RWPE2 (cell line): ENCODE data around the gene ECE2.
"Not testable (repeated sequence)": the region's sequence is repeated elsewhere in the genome, so short reads cannot be mapped to it uniquely, and the experiment has no call there.

Experiments
- ATAC-seq: fragments of 200-7000 bp; cut with Tn5 transposase; 3 replicates; pipeline ENCODE4 v1.9.1; 2021; ENCODE audit warnings: low read depth
- DNase-seq: peaks from one replicate; pipeline ENCODE4 v3.0.0-alpha.2; 2020; ENCODE audit warnings: low spot score
- H3K27ac ChIP-seq: fragments of 450-650 bp; 2 replicates; pipeline ENCODE4 v1.5.1; 2017; ENCODE audit warnings: mild to moderate bottlenecking; ENCODE audit not compliant: poor library complexity, severe bottlenecking
- H3K27me3 ChIP-seq: fragments of 250-450 bp; sonication (Bioruptor Pico); 2 replicates; pipeline ENCODE4 v1.5.1; 2021; ENCODE audit warnings: mild to moderate bottlenecking, moderate library complexity; ENCODE audit not compliant: insufficient read depth, poor library complexity, severe bottlenecking
- H3K36me3 ChIP-seq: fragments of 250-450 bp; sonication (Bioruptor Pico); 2 replicates; pipeline ENCODE4 v1.5.1; 2020; ENCODE audit warnings: low read depth, mild to moderate bottlenecking, moderate library complexity
- H3K4me1 ChIP-seq: fragments of 250-450 bp; sonication (Bioruptor Pico); 2 replicates; pipeline ENCODE4 v1.5.1; 2021; ENCODE audit warnings: mild to moderate bottlenecking, moderate library complexity; ENCODE audit not compliant: insufficient read depth, poor library complexity, severe bottlenecking
- H3K4me3 ChIP-seq: fragments of 250-450 bp; sonication (Bioruptor Pico); 2 replicates; pipeline ENCODE4 v1.5.1; 2021; ENCODE audit warnings: mild to moderate bottlenecking, moderate library complexity; ENCODE audit not compliant: severe bottlenecking
- H3K9me3 ChIP-seq: fragments of 250-450 bp; sonication (Bioruptor Pico); 2 replicates; pipeline ENCODE4 v1.5.1; 2021; ENCODE audit warnings: mild to moderate bottlenecking, moderate library complexity; ENCODE audit not compliant: severe bottlenecking
- TF ChIP-seq, protein P1 (sequence below): fragments of 450-650 bp; IDR thresholded peaks from one replicate; pipeline ENCODE4 v1.5.1; 2017; ENCODE audit warnings: mild to moderate bottlenecking, moderate library complexity; ENCODE audit not compliant: poor library complexity, severe bottlenecking

The ECE2 gene

GRCh38 chr3:184338511-184338945 lies 62.7 kb downstream of the ECE2 start:
- ATAC-seq = no peak
- Histone ChIP-seq H3K4me3 (no peak overlapping the region), H3K9me3 (no peaks in the 10 kb centered on the region), H3K36me3 (peaks cover 41% of the 10 kb centered on the region), H3K4me1 (peaks cover 25% of the 10 kb centered on the region), H3K27ac (peak overlapping the region; percentile 1), H3K27me3 (no peaks in the 10 kb centered on the region)
- no peak for DNase-seq
- TF ChIP-seq, protein P1, sequence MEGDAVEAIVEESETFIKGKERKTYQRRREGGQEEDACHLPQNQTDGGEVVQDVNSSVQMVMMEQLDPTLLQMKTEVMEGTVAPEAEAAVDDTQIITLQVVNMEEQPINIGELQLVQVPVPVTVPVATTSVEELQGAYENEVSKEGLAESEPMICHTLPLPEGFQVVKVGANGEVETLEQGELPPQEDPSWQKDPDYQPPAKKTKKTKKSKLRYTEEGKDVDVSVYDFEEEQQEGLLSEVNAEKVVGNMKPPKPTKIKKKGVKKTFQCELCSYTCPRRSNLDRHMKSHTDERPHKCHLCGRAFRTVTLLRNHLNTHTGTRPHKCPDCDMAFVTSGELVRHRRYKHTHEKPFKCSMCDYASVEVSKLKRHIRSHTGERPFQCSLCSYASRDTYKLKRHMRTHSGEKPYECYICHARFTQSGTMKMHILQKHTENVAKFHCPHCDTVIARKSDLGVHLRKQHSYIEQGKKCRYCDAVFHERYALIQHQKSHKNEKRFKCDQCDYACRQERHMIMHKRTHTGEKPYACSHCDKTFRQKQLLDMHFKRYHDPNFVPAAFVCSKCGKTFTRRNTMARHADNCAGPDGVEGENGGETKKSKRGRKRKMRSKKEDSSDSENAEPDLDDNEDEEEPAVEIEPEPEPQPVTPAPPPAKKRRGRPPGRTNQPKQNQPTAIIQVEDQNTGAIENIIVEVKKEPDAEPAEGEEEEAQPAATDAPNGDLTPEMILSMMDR = no peak

GRCh38 chr3:184339001-184339400 lies 63.2 kb downstream of the ECE2 start:
- DNase-seq (no peak), ATAC-seq (no peak)
- H3K9me3 ChIP-seq = no peaks in the 10 kb centered on the region
- peak overlapping the region; percentile 1 for H3K27ac ChIP-seq
- TF ChIP-seq, protein P1 = no peak
- no peak overlapping the region for H3K4me3 ChIP-seq
- no peaks in the 10 kb centered on the region for H3K27me3 ChIP-seq
- peaks cover 20% of the 10 kb centered on the region for H3K4me1 ChIP-seq
- peaks cover 40% of the 10 kb centered on the region for H3K36me3 ChIP-seq

DNA sequence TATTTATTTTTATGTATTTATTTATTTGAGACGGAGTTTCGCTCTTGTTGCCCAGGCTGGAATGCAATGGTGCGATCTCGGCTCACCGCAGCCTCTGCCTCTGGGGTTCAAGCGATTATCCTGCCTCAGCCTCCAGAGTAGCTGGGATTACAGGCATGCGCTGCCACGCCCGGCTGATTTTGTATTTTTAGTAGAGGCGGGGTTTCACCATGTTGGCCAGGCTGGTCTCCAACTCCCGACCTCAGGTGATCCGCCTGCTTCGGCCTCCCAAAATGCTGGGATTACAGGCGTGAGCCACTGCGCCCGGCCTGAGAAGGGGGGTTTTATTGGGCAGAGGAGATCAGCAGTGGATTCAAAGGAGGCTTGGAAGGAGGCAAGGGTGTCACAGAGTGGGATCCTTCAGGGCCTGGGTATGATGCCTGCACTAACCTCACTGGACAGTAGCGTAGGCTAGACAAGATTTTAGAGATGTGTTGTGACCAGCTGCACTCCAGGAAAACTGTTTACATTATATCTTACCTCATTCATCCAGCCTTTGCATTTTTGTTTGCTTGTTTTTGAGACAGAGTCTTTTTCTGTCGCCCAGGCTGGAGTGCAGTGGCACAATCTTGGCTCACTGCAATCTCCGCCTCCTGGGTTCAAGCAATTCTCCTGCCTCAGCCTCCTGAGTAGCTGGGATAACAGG lies 63.8 kb downstream of the ECE2 start:
- peak overlapping the region; percentile 1 for H3K27ac ChIP-seq
- H3K27me3 ChIP-seq, DNase-seq, H3K4me3 ChIP-seq, H3K9me3 ChIP-seq, ATAC-seq: not testable (repeated sequence)
- H3K36me3 ChIP-seq = peaks cover 36% of the 10 kb centered on the region
- peaks cover 14% of the 10 kb centered on the region for H3K4me1 ChIP-seq

DNA sequence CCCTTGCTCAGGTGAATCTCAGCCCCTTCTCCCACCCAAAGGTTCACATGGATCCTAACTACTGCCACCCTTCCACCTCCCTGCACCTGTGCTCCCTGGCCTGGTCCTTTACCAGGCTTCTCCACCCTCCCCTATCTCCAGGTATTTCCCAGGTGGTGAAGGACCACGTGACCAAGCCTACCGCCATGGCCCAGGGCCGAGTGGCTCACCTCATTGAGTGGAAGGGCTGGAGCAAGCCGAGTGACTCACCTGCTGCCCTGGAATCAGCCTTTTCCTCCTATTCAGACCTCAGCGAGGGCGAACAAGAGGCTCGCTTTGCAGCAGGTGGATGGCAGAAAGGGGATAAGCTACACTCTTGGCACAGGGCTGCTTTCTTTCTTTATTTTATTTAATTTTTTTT lies 66.1 kb downstream of the ECE2 start:
- no peak for DNase-seq
- peak; percentile 58 for ATAC-seq
- H3K27ac ChIP-seq = no peak overlapping the region
- H3K4me1 ChIP-seq = peaks cover 12% of the 10 kb centered on the region
- H3K27me3 ChIP-seq = no peaks in the 10 kb centered on the region
- peaks cover 26% of the 10 kb centered on the region for H3K36me3 ChIP-seq
- H3K9me3 ChIP-seq = no peaks in the 10 kb centered on the region
- no peak overlapping the region for H3K4me3 ChIP-seq
- TF ChIP-seq, protein P1 = no peak
